Hypothalamus (tissue), 51 donors: ENCODE results near the gene CALHM3.
"Not testable (repeated sequence)": the region's sequence is repeated elsewhere in the genome, so short reads cannot be mapped to it uniquely, and the experiment has no call there.

ENCODE experiments used
- DNase-seq, 51 donors: peaks; one replicate each; lab custom pipeline; 2025; lab: John Stamatoyannopoulos, UW

Gene CALHM3

DNA sequence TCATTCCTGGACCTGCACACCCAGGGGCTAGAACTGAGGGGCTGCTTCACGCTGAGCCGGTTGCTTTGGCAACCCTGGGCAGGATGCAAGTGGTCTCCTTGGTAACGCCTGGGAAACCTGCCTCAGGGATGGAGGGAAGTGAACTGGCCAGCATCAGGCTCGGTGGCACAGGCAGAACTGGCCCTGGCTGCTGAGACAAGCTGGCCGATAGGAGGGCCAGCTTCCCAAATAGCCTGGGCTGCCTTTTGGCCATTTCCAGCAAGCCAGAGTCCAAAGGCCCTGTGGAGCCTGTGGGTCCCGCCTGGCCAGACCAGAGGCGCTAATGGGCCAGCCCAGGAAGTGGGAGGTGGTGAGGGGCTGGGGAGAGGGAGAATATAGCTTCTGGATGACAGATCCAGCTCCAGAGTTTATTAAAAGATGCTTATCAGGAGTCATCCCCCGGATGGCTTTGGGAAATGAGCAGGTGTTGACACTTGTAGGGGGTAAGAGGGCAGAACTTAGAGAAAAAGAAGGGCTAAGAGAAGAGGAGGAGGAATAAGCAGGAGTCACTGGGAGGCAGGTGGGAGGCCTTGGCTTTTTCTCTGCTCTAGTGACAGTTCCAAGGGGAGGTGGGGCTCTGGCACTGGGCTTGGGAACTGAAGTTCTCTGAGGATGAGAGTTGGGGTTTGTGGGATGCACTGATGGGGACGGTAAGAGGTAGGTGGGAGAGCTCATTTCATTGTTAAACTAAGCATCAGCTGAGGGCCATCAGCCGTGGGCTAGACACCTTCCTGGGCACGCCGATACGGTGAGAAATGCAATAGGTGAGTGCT, 24.0 kb upstream of the CALHM3 start:
- DNase-seq, result peak in 16 of 51 donors; percentile 8 to 60 (median 26)

GRCh38 chr10:103501186-103501585, 22.1 kb upstream of the CALHM3 start:
- DNase-seq, result no peak

- DNase-seq, result no peak
Observed at GRCh38 chr10:103500481-103500880, 21.4 kb upstream of the CALHM3 start.

- DNase-seq, result peak in 4 of 51 donors; percentile 11 to 62 (median 30)
Observed at GRCh38 chr10:103499881-103500280, 20.8 kb upstream of the CALHM3 start.

- no peak for DNase-seq
Observed at GRCh38 chr10:103498936-103499638, 20.0 kb upstream of the CALHM3 start.

DNA sequence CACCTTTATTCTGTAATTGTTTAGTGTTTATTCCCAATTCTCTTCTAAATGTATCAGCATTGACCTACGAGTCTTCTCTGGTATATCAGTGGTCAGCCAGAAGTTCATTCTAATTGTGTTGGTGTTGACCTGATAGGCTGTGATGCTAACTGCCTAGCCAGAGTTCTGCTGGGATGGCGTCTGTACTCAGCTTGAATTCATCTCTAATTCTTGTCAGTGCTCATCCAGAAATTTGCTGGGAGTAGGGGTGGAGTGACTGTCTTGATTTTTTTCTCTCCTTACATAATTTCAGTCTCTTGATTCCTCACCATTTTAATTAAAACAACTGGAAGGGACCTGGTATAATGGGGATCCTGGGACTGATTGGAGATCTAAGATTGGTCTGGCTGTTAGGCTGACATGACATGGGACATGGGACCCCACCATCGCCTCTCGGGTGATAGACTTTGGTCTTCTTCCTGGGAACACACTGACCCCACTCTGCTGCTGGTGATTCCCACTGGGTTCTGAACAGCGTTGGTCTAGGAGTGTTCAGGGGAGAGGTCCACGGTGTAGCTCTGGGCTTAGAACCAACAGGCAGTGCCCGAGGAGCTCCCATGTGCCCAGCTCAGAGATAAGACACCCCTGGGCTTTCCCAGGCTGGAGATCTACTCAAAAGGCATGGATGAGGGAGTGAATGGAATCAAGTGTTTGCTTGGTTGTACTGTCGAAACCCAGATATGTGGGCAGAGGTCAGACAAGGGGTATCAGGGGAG, 18.3 kb upstream of the CALHM3 start:
- DNase-seq, result no peak

- no peak for DNase-seq
Observed at GRCh38 chr10:103495321-103495720, 16.3 kb upstream of the CALHM3 start.

GRCh38 chr10:103493916-103494877, 15.2 kb upstream of the CALHM3 start:
- DNase-seq, result peak in 5 of 51 donors; percentile 16 to 33 (median 20)

DNA sequence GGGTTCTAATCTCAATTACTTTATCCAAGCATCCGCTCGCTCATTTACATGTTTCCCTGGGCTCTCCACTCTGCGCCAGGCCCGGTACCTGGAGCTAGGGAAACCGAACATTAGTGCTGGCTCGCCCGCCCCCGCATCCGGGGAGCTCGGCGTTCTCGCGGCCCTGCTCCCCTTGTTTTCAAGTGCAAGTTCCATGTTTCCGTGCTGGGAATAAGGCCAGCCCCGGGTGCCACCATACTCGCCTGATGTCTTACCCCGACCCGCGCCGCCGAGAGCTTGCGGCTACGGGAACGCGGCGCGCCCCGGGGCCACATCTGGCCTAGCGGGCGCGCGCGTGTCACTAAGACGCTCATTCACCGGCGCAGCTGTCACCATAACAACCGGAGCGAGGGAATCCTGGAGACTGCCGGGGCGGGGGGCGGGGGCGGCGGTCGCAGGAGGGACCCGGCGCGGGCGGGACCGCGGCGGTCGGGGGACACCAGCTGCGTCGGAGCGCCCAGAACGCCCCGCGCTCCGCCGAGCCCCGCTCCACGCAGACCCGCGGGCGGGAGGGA, 14.4 kb upstream of the CALHM3 start, which contains the start of gene NEURL1:
Gene NEURL1, plus strand, starts transcription at position 344 of the 554 bp plus-strand sequence. CDS start 683 bp downstream, outside the sequence.
- DNase-seq, result peak in 24 of 51 donors; percentile 9 to 59 (median 33)

GRCh38 chr10:103492655-103493261, 13.7 kb upstream of the CALHM3 start:
- DNase-seq, result no peak

GRCh38 chr10:103491729-103492364, 12.8 kb upstream of the CALHM3 start:
- DNase-seq, result no peak

DNA sequence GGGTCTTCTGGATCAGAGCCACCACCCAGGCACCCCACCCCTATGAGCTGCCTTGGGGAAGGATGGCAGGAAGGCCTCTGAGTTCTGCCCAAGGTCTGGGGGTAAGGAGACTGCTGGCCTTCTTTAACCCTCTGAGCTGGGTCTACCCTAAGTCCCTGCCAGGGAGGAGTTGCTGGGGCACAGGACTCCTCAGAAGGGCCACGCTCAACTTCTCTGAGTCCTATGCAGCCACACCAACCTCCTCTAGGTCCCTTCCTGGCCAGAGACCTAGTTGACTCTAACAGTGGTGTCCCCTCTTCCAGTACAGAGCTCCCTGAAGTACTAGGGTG, 11.9 kb upstream of the CALHM3 start:
- DNase-seq, result no peak

- no peak for DNase-seq
Observed at GRCh38 chr10:103487410-103487708, 8.3 kb upstream of the CALHM3 start.

DNA sequence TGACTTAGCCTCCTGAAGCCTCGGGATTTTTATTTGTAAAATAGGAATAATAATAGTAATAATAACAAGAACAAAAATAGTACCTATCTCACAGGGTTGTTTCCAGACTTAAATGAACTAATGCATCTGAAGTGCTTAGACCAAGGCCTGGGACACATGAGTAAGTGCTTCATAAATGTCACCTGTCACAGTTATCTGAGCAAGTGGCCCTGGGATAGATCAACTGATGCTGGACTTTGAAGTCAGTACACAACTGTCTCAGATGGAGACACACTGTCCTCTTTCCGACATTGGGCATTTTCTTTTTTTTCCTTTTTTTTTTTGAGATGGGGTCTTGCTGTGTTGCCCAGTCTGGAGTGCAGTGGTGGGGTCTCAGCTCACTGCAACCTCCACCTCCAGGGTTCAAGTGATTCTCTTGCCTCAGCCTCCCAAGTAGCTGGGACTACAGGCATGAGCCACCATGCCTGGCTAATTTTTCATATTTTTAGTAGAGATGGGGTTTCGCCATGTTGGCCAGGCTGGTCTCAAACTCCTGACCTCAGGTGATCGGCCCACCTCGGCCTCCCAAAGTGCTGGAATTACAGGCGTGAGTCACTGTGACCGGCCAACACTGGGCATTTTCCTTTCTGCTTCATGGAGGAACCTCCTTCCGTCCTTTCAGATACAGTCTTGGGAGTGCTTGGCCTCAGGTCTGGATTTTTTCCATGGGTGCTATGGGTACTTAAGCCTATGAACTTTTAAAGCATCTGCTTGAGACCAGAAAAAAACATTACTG, 7.8 kb upstream of the CALHM3 start:
- DNase-seq, result not testable (repeated sequence)

DNA sequence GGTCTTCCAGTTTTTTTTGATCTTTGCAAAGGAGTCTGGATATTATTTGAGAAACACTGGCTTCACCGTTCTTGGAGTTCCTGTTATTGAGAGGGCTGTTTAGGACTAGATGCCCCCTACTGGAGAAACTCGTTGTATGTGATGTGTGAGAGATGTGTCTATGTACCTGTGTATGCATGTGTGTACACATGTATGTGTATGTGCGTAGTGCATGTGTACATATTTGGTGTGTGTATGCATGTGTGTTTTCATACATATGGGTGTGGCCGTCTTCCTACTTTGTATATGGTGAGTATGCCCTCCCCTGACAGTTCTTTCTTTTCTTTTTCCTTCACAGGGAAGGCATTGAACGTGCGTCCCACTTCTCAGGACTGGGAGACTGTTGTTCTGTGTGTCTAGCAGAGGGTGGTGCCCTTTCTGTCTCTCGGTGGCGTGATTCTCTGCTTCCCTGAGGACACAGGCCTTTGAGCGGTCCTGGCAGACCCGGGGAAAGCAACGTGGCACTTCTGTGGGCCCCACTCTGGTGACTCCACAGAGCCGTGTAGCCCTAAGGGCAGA, 3.0 kb upstream of the CALHM3 start:
- DNase-seq, result peak in 1 of 51 donors; percentile 10

DNA sequence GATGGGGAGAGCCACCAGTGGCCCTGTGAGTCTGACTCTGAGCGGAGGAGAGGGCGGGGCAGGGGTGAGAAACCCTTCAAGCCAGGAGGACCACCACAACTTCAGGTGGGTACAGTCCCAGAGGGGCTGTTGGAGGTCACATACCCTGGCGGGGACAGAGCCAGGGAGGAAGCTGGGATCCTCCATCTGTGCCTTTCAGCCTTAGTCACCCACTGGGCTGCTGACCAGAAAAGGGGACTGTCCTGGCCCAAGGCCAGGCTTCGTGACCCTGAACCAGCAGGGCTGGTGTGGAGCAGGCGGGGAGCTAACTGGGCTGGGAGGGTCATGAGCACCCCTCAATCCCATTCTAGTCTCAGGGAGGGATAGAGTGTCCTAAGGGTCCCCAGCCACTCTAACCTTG, 1.5 kb upstream of the CALHM3 start:
- DNase-seq, result peak in 1 of 51 donors; percentile 5

DNA sequence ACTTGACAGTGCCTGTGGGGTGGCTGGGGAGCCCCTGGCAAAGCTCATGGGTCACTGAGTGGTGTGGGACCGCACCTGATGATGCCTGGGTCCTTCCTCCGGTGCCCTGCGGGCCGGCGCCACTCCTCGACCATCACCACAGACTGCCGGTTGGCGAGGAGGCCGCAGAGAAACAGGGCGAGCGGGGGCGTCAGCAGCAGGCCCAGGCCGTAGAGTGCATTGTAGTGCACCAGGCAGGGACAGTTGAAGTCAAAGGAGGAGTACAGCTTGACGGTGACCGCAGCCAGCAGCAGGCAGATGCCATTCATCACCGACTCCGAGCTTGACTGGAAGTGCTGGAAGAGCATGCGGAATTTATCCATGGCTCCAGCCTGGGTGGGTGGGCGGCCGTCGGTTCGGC, 369 bp downstream of the CALHM3 start:
- DNase-seq, result no peak
